ENCODE data around the gene XPNPEP3. TPM values are rescaled to one million over a fixed set of nuclear protein-coding genes. Genes with fewer than 3 reads are reported as not detected.
A peak's percentile ranks its signal among the peaks of the same experiment; 100 is the strongest.

Gene XPNPEP3
- polyA plus RNA-seq, result 12.1 TPM
- long read RNA-seq, donor 1, result 0 reads
- long read RNA-seq, donor 2, full-length matches to known transcripts, result 2 of 2 reads
- long read RNA-seq, donor 2, partial matches to known transcripts, result 0 of 2 reads
- long read RNA-seq, donor 2, other reads (novel, unspliced or antisense), result 0 of 2 reads
- long read RNA-seq, donor 3, partial matches to known transcripts, result 0 of 2 reads
- long read RNA-seq, donor 3, other reads (novel, unspliced or antisense), result 0 of 2 reads
- long read RNA-seq, donor 4, result 0 reads
- long read RNA-seq, donor 5, partial matches to known transcripts, result 0 of 3 reads
- long read RNA-seq, donor 5, other reads (novel, unspliced or antisense), result 0 of 3 reads
- long read RNA-seq, donor 6, full-length matches to known transcripts, result 3 of 3 reads
- long read RNA-seq, donor 6, partial matches to known transcripts, result 0 of 3 reads
- long read RNA-seq, donor 6, other reads (novel, unspliced or antisense), result 0 of 3 reads
- long read RNA-seq, donor 7, result 0 reads
- long read RNA-seq, donor 8, transcript XPNPEP3-205 (3 exons, 1,418 nt), result major isoform, 6 of 6 reads
- long read RNA-seq, donor 8, partial matches to known transcripts, result 0 of 6 reads
- long read RNA-seq, donor 8, other reads (novel, unspliced or antisense), result 0 of 6 reads
- long read RNA-seq, donor 9, result 0 reads
- long read RNA-seq, donor 10, partial matches to known transcripts, result 0 of 4 reads
- long read RNA-seq, donor 10, other reads (novel, unspliced or antisense), result 0 of 4 reads
- long read RNA-seq, donor 11, partial matches to known transcripts, result 0 of 2 reads
- long read RNA-seq, donor 11, other reads (novel, unspliced or antisense), result 0 of 2 reads

DNA sequence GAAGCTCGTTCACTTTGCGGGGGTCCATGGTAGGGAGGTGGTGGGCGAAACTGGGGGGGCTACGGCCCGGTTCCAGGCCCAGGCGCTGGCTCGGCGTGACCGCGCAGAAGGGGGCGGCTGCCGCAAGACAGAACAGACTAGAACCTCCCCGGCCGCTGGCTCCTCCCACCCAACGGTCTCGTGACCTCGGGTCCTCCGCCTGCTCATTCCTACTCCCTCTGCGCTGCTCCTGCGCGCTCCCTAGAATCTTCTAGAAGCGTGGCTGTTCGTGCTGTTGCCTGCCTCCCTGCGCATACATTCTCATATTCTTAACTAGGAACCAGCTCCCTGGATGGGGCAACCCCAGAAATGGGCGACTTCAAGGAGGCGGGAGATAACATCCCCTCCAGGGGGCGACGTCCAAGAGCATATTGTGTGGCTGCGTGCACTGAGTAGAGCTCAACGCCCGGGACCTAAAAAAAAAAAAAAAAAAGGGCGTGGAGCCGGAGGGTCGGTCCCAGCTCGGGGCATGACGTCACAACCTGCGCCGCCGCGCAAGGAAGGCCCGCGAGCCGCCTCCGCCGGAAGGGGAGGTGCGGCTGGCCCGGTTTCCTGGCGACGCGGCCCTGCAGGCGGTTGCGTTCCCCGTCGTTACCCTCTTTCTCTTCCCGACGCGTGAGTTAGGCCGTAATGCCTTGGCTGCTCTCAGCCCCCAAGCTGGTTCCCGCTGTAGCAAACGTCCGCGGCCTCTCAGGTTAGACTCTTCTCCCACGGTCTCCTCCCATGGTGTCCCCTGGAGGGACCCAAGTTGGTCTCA lies at the start of gene XPNPEP3, which contains the start of gene ST13:
Gene XPNPEP3, plus strand, starts transcription at position 636 of the 796 bp plus-strand sequence. Its CDS starts 34 bp downstream, at position 670.
Gene ST13, minus strand, starts transcription at position 127 of the 796 bp plus-strand sequence. Its CDS starts 99 bp downstream, at position 28.
- peaks cover 9% of the 10 kb centered on the region for H3K36me3 ChIP-seq (ENCODE audit: control insufficient read depth, insufficient read depth, low read length)
- H3K27me3 ChIP-seq (ENCODE audit: control insufficient read depth, insufficient read depth, low read length), result no peaks in the 10 kb centered on the region
- WGBS (ENCODE audit: insufficient coverage, low lambda C conversion rate), result no CpG with 5 or more reads among the region's 63 CpGs
- H3K9me3 ChIP-seq (ENCODE audit: control insufficient read depth, low read depth, low read length), result no peaks in the 10 kb centered on the region
- DNase-seq, result peak; percentile 97 to 98
- H3K4me1 ChIP-seq (ENCODE audit: control insufficient read depth, insufficient read depth, low read length), result peaks cover 30% of the 10 kb centered on the region
- peak within 1 kb of the TSS; percentile 99 for H3K27ac ChIP-seq (ENCODE audit: low read length)
- peak within 1 kb of the TSS; percentile 99 for H3K4me3 ChIP-seq (ENCODE audit: low read length)

DNA sequence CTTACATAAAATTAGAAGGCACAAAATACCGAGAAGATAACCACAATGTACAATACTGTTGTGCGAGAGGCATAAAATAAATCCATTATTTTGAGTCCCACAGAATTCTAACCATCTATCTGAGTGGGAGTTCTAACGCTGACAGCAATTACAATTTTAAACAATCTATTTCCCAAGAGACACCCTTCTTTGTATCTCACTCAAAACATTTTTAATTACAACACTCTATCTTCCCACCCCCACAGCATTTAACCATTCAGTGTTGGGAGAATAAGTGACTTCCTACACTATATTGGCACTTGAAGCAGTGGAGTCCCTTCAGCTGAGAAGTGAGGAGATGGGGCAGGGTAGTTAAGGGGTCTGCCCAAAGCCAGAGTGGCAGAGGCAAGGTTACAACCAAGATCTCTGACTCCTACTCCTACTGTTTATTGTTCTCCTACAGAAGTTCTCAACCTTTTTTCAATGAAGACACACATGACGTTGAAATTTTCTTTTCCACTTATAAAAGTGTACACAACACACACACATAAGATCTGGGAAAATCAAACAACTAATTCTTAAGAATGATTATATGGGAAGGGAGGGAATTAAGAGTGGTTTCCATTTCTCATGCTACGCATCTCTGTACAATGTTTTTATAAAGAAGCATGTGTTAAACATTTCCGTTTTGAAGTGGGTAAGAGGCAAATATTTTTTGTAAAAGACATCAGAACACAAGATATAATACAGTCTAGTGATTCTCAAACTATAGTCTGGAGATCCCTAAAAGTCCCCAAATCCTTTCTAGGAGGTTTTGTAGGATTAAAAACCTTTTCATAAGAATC lies 48.7 kb upstream of the XPNPEP3 start:
- 67% methylated on average over 2 of the region's 6 CpGs for WGBS (ENCODE audit: insufficient coverage, low lambda C conversion rate)
- DNase-seq, result no peak
- Histone ChIP-seq H3K4me3 (ENCODE audit: low read length) (no peak overlapping the region), H3K27ac (ENCODE audit: low read length) (no peak overlapping the region), H3K9me3 (ENCODE audit: control insufficient read depth, low read depth, low read length) (no peaks in the 10 kb centered on the region), H3K36me3 (ENCODE audit: control insufficient read depth, insufficient read depth, low read length) (no peaks in the 10 kb centered on the region), H3K4me1 (ENCODE audit: control insufficient read depth, insufficient read depth, low read length) (no peaks in the 10 kb centered on the region), H3K27me3 (ENCODE audit: control insufficient read depth, insufficient read depth, low read length) (no peaks in the 10 kb centered on the region)

DNA sequence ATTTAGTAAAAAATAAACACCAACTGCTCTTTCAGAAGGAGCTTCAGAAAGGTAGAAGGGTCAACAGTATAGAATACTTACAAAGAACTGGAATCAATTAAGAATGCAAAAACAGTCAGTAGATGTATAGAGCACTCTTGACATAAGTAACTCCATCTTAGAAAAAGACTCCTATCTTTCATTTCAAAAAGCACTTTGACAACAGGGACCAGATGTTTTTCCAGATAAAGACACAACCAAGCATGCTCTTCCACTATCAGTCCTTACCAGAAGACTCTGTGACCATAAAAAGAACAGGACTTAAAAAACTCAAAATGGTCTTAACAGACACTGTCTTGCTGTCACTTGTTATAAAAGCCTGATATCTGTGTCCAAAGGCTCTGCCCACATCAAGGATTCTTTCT lies 43.0 kb upstream of the XPNPEP3 start:
- Histone ChIP-seq H3K36me3 (ENCODE audit: control insufficient read depth, insufficient read depth, low read length) (no peaks in the 10 kb centered on the region), H3K27me3 (ENCODE audit: control insufficient read depth, insufficient read depth, low read length) (no peaks in the 10 kb centered on the region), H3K4me1 (ENCODE audit: control insufficient read depth, insufficient read depth, low read length) (peaks cover 8% of the 10 kb centered on the region), H3K4me3 (ENCODE audit: low read length) (no peak overlapping the region), H3K27ac (ENCODE audit: low read length) (no peak overlapping the region), H3K9me3 (ENCODE audit: control insufficient read depth, low read depth, low read length) (no peaks in the 10 kb centered on the region)
- no peak for DNase-seq

DNA sequence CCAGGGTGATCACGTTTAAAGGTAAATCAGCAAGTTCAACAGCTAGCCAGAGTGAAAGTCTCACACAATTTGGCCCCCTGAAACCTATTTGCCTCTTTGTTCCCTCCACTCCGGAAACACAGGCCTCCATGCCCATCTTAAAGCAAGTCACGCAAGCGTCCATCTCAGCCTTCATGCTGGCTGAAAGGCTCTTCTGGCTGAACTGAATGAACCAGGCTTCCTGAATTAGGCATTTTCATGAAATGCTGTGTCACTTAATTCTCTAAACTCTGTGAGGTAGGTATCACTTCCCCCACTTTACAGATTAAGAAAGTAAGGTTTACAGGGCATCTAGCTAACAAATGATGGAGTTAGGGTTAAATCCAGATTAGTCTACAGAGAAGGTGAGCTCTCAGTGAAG lies 39.2 kb upstream of the XPNPEP3 start:
- Histone ChIP-seq H3K4me3 (ENCODE audit: low read length) (no peak overlapping the region), H3K27me3 (ENCODE audit: control insufficient read depth, insufficient read depth, low read length) (no peaks in the 10 kb centered on the region), H3K36me3 (ENCODE audit: control insufficient read depth, insufficient read depth, low read length) (no peaks in the 10 kb centered on the region), H3K27ac (ENCODE audit: low read length) (no peak overlapping the region), H3K9me3 (ENCODE audit: control insufficient read depth, low read depth, low read length) (no peaks in the 10 kb centered on the region), H3K4me1 (ENCODE audit: control insufficient read depth, insufficient read depth, low read length) (peaks cover 12% of the 10 kb centered on the region)
- no peak for DNase-seq
- no CpG with 5 or more reads among the region's 4 CpGs for WGBS (ENCODE audit: insufficient coverage, low lambda C conversion rate)

DNA sequence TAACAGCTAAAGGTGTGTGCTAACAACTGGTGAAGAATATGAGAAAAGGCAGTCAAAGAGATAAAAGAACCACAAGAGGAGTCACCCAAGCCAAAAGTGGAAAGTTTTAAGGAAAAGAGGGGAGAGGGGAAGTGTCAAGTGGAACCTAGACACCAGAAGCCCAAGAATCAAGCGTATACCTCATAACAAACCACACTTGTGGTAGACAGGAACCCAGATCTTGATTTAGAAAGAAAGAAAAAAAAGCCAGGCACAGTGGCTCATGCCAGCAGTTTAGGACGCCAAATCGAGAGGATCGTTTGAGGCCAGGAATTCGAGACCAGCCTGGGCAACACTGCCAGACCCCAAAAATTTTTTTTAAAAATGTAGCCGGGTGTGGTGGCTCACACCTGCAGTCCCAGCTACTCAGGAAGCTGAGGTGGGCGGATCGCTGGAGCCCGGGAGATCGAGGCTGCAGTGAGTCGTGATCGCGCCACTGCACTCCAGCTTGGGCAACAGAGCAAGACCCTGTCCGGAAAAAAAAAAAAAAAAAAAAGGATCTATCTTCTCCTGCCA lies 38.7 kb upstream of the XPNPEP3 start:
- no peak for DNase-seq

DNA sequence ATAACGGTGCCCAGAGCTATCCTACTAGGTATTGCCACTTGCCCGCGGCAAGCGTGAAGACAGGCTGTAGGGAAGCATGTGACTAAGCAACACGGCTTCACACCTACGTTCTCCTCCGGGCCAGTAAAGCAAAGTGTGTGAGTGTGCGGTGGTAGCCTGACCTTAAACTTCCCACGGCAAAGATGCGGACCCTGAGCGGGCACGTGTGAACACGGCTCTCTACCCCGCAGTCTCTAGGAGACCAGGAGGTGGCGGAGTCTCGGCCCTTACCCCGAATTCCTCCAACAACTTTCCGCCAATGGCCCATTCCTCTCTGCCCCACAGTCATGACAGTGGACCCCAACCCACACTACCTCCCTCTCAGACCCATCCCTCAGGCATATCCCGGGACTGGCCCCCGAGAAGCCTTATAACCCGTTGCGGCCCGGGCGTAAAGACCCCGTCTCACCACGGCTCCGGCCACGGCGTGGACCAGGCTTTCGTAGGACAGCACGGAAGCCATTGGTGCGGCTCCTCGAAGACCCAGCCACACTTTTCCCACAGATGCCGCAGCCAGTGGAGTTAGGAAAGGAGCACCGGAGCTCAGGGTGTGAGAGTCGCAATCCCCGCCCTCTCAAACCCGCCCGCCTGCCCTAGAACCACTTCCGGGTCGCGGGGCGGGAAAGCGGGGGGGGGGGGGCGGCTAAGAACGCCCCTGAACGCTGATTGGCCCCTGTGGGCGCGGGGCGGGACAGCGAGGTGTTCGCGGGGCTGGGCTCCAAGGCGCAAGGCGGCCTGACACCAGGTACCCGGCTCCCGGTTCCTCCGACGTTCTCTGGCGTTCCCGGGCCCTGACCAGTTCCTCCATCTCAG lies 38.0 kb upstream of the XPNPEP3 start, which contains the start of gene SLC25A17:
Gene SLC25A17, minus strand, starts transcription at position 600 of the 852 bp plus-strand sequence. Its CDS starts 98 bp downstream, at position 502.
- H3K36me3 ChIP-seq (ENCODE audit: control insufficient read depth, insufficient read depth, low read length), result peaks cover 8% of the 10 kb centered on the region
- WGBS (ENCODE audit: insufficient coverage, low lambda C conversion rate), result no CpG with 5 or more reads among the region's 61 CpGs
- H3K9me3 ChIP-seq (ENCODE audit: control insufficient read depth, low read depth, low read length), result no peaks in the 10 kb centered on the region
- peak; percentile 77 to 84 for DNase-seq
- H3K4me1 ChIP-seq (ENCODE audit: control insufficient read depth, insufficient read depth, low read length), result peaks cover 15% of the 10 kb centered on the region
- peak within 1 kb of the TSS; percentile 74 for H3K4me3 ChIP-seq (ENCODE audit: low read length)
- peak within 1 kb of the TSS; percentile 34 for H3K27ac ChIP-seq (ENCODE audit: low read length)
- no peaks in the 10 kb centered on the region for H3K27me3 ChIP-seq (ENCODE audit: control insufficient read depth, insufficient read depth, low read length)

More for the DNA sequence above, 38.7 kb upstream of the XPNPEP3 start:
- Histone ChIP-seq H3K4me1 (ENCODE audit: control insufficient read depth, insufficient read depth, low read length) (peaks cover 12% of the 10 kb centered on the region), H3K27me3 (ENCODE audit: control insufficient read depth, insufficient read depth, low read length) (no peaks in the 10 kb centered on the region), H3K9me3 (ENCODE audit: control insufficient read depth, low read depth, low read length) (no peaks in the 10 kb centered on the region), H3K36me3 (ENCODE audit: control insufficient read depth, insufficient read depth, low read length) (peaks cover 3% of the 10 kb centered on the region), H3K4me3 (ENCODE audit: low read length) (peak overlapping the region; percentile 74), H3K27ac (ENCODE audit: low read length) (no peak overlapping the region)
- no CpG with 5 or more reads among the region's 14 CpGs for WGBS (ENCODE audit: insufficient coverage, low lambda C conversion rate)

DNA sequence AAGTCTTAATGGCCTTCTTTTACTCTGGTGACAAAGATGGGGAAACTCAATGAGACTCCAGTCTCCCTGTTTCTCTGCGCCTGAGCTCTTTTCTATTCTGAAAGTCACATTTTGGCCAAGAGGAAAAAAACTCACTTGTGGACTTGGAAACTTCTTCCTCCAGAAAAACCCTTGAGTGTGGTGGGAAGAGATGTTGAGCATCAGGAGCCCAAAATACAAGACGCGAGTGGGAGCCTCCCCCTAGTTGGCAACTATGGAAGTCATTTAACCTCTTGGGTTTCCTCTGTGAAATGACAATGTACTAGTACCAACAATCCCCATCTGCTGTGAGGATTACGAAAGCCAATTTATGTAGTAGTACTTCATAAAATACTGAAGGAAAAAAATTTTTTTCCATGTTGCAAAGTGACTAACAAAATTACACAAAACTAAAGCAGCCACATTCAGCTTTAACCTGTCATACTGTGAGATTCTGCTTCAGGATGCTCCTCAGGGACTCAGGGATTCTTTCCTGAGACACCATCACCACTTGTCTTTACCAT lies 37.3 kb upstream of the XPNPEP3 start:
- H3K36me3 ChIP-seq (ENCODE audit: control insufficient read depth, insufficient read depth, low read length), result peaks cover 13% of the 10 kb centered on the region
- H3K27me3 ChIP-seq (ENCODE audit: control insufficient read depth, insufficient read depth, low read length), result no peaks in the 10 kb centered on the region
- no peaks in the 10 kb centered on the region for H3K9me3 ChIP-seq (ENCODE audit: control insufficient read depth, low read depth, low read length)
- DNase-seq, result no peak
- WGBS (ENCODE audit: insufficient coverage, low lambda C conversion rate), result 40% methylated on average over 1 of the region's 4 CpGs
- peak overlapping the region; percentile 74 for H3K4me3 ChIP-seq (ENCODE audit: low read length)
- peaks cover 18% of the 10 kb centered on the region for H3K4me1 ChIP-seq (ENCODE audit: control insufficient read depth, insufficient read depth, low read length)
- peak overlapping the region; percentile 34 for H3K27ac ChIP-seq (ENCODE audit: low read length)

DNA sequence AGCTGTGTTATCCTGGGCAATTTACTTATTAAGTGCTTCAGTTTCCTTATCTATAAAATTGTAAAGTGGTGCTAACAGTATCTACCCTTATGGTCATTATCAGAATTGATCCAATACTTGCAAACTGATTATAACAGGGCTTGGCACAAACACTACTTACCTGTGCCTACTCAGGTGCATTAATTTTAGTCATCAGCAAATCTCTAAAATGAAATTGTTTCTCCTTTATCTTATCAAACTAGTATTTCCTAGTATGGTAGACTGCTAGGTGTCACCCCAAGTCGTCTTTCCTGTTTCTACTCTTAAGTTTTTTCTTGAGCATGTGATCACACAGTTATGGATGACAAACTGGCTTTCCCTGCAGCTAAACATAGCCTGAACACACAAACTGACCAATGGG lies 33.5 kb upstream of the XPNPEP3 start:
- Histone ChIP-seq H3K36me3 (ENCODE audit: control insufficient read depth, insufficient read depth, low read length) (peaks cover 21% of the 10 kb centered on the region), H3K4me3 (ENCODE audit: low read length) (no peak overlapping the region), H3K9me3 (ENCODE audit: control insufficient read depth, low read depth, low read length) (no peaks in the 10 kb centered on the region), H3K27ac (ENCODE audit: low read length) (peak overlapping the region; percentile 25), H3K27me3 (ENCODE audit: control insufficient read depth, insufficient read depth, low read length) (no peaks in the 10 kb centered on the region), H3K4me1 (ENCODE audit: control insufficient read depth, insufficient read depth, low read length) (peaks cover 16% of the 10 kb centered on the region)
- peak; percentile 15 to 51 for DNase-seq
- WGBS (ENCODE audit: insufficient coverage, low lambda C conversion rate), result no CpG with 5 or more reads among the region's 1 CpG

Data from large intestine (tissue), 12 donors.